IPS-20b (cell line): ENCODE data around the gene CLEC3B.
"Not testable (repeated sequence)": the region's sequence is repeated elsewhere in the genome, so short reads cannot be mapped to it uniquely, and the experiment has no call there.

Experiments
- H3K27ac ChIP-seq: one replicate; pipeline ENCODE4 v1.5.1; 2013; ENCODE audit warnings: low read length
- H3K27me3 ChIP-seq: 2 replicates; pipeline ENCODE4 v1.6.1; 2013; ENCODE audit warnings: mild to moderate bottlenecking, low read length, inconsistent platforms; ENCODE audit not compliant: insufficient read depth
- H3K36me3 ChIP-seq: 2 replicates; pipeline ENCODE4 v1.6.1; 2013; ENCODE audit warnings: low read depth, mild to moderate bottlenecking, inconsistent platforms, low read length, moderate library complexity; ENCODE audit not compliant: insufficient read depth
- H3K4me1 ChIP-seq: 2 replicates; pipeline ENCODE4 v1.6.1; 2013; ENCODE audit warnings: mild to moderate bottlenecking, control low read depth, inconsistent platforms, low read length, moderate library complexity; ENCODE audit not compliant: insufficient read depth
- H3K4me3 ChIP-seq: 2 replicates; pipeline ENCODE4 v1.5.1; 2013; ENCODE audit warnings: mild to moderate bottlenecking, low read length, inconsistent platforms
- H3K9ac ChIP-seq: 2 replicates; pipeline ENCODE4 v1.6.1; 2013; ENCODE audit warnings: low read depth, mild to moderate bottlenecking, inconsistent platforms, low read length, moderate library complexity
- H3K9me3 ChIP-seq: 2 replicates; pipeline ENCODE4 v1.6.1; 2013; ENCODE audit warnings: mild to moderate bottlenecking, low read depth, low read length, inconsistent platforms; ENCODE audit not compliant: insufficient read depth

The CLEC3B gene

GRCh38 chr3:45078256-45078655 is 52.2 kb downstream of the CLEC3B start:
- not testable (repeated sequence) for H3K27ac ChIP-seq, H3K9me3 ChIP-seq, H3K4me3 ChIP-seq, H3K36me3 ChIP-seq, H3K9ac ChIP-seq, H3K4me1 ChIP-seq, H3K27me3 ChIP-seq

GRCh38 chr3:45078910-45079522 is 52.9 kb downstream of the CLEC3B start:
- no peak overlapping the region for H3K9ac ChIP-seq
- H3K4me3 ChIP-seq, result no peak overlapping the region
- H3K36me3 ChIP-seq, result peaks cover 9% of the 10 kb centered on the region; the same call in 1 of the 2 replicates
- H3K9me3 ChIP-seq, result no peaks in the 10 kb centered on the region
- H3K27me3 ChIP-seq, result no peaks in the 10 kb centered on the region
- H3K27ac ChIP-seq, result no peak overlapping the region
- no peaks in the 10 kb centered on the region for H3K4me1 ChIP-seq

- Histone ChIP-seq H3K4me1 (no peaks in the 10 kb centered on the region), H3K9ac (no peak overlapping the region), H3K4me3 (no peak overlapping the region), H3K9me3 (no peaks in the 10 kb centered on the region), H3K27me3 (no peaks in the 10 kb centered on the region), H3K27ac (no peak overlapping the region), H3K36me3 (peaks cover 16% of the 10 kb centered on the region)
Observed at GRCh38 chr3:45079715-45080114, 53.6 kb downstream of the CLEC3B start.

- H3K4me3 ChIP-seq, result no peak overlapping the region
- H3K27ac ChIP-seq, result no peak overlapping the region
- no peaks in the 10 kb centered on the region for H3K4me1 ChIP-seq
- H3K36me3 ChIP-seq, result peaks cover 27% of the 10 kb centered on the region
- H3K9ac ChIP-seq, result no peak overlapping the region
- H3K9me3 ChIP-seq, result no peaks in the 10 kb centered on the region
- H3K27me3 ChIP-seq, result no peaks in the 10 kb centered on the region
Observed at GRCh38 chr3:45080824-45081223, 54.7 kb downstream of the CLEC3B start.

GRCh38 chr3:45081506-45082141 is 55.5 kb downstream of the CLEC3B start:
- Histone ChIP-seq H3K27me3 (no peaks in the 10 kb centered on the region), H3K9me3 (no peaks in the 10 kb centered on the region), H3K4me3 (no peak overlapping the region), H3K4me1 (no peaks in the 10 kb centered on the region), H3K27ac (no peak overlapping the region), H3K36me3 (peaks cover 28% of the 10 kb centered on the region), H3K9ac (no peak overlapping the region)

- Histone ChIP-seq H3K27me3 (no peaks in the 10 kb centered on the region), H3K4me1 (no peaks in the 10 kb centered on the region), H3K36me3 (peaks cover 33% of the 10 kb centered on the region), H3K4me3 (no peak overlapping the region), H3K27ac (no peak overlapping the region), H3K9ac (no peak overlapping the region), H3K9me3 (no peaks in the 10 kb centered on the region)
Observed at GRCh38 chr3:45082142-45082538, 56.0 kb downstream of the CLEC3B start.

- Histone ChIP-seq H3K27ac (no peak overlapping the region), H3K27me3 (no peaks in the 10 kb centered on the region), H3K36me3 (peaks cover 35% of the 10 kb centered on the region), H3K4me3 (no peak overlapping the region), H3K9me3 (no peaks in the 10 kb centered on the region), H3K4me1 (no peaks in the 10 kb centered on the region), H3K9ac (no peak overlapping the region)
Observed at GRCh38 chr3:45083023-45083422, 56.9 kb downstream of the CLEC3B start.

- Histone ChIP-seq H3K36me3 (peaks cover 40% of the 10 kb centered on the region), H3K4me1 (no peaks in the 10 kb centered on the region), H3K4me3 (no peak overlapping the region), H3K27me3 (no peaks in the 10 kb centered on the region), H3K27ac (no peak overlapping the region), H3K9me3 (no peaks in the 10 kb centered on the region), H3K9ac (no peak overlapping the region)
Observed at GRCh38 chr3:45084361-45084760, 58.3 kb downstream of the CLEC3B start.

- Histone ChIP-seq H3K9ac (no peak overlapping the region), H3K4me3 (no peak overlapping the region), H3K36me3 (peaks cover 40% of the 10 kb centered on the region), H3K4me1 (no peaks in the 10 kb centered on the region), H3K27ac (no peak overlapping the region), H3K9me3 (no peaks in the 10 kb centered on the region), H3K27me3 (no peaks in the 10 kb centered on the region)
Observed at GRCh38 chr3:45084820-45085816, 59.0 kb downstream of the CLEC3B start.
